ENCODE results near the gene HYAL4.

HYAL4 gene

GRCh38 chr7:123865517-123866117 is 20.6 kb downstream of the HYAL4 start:
- Histone ChIP-seq H4K91ac (ENCODE audit: low read depth, low read length) (no peak overlapping the region), H3K79me1 (ENCODE audit: low read length) (no peaks in the 10 kb centered on the region), H2BK120ac (ENCODE audit: insufficient read depth, low read length, poor library complexity) (no peak overlapping the region), H2BK12ac (ENCODE audit: low read length) (no peak overlapping the region), H2AFZ (ENCODE audit: insufficient read depth, low read length, poor library complexity) (no peak overlapping the region), H4K8ac (ENCODE audit: low read depth, low read length) (no peak overlapping the region), H3K36me3 (ENCODE audit: control insufficient read depth in 1 of 2, insufficient read depth in 2 of 2, low read length in 2 of 2) (no peaks in the 10 kb centered on the region), H3K79me2 (ENCODE audit: control insufficient read depth, insufficient read depth, low read length, poor library complexity) (no peaks in the 10 kb centered on the region), H3K4me1 (ENCODE audit: control insufficient read depth in 1 of 2, insufficient read depth in 2 of 2, low read length in 2 of 2) (no peaks in the 10 kb centered on the region), H2BK5ac (ENCODE audit: low read depth, low read length, poor library complexity) (no peak overlapping the region), H4K12ac (ENCODE audit: low read depth, low read length) (no peak overlapping the region), H3K27ac (ENCODE audit: low read depth, low read length) (no peak overlapping the region), H3K14ac (ENCODE audit: low read length) (no peak overlapping the region), H3K9me3 (ENCODE audit: insufficient read depth, low read depth, low read length) (no peaks in the 10 kb centered on the region), H3K27me3 (ENCODE audit: insufficient read depth, low read length) (no peaks in the 10 kb centered on the region), H2AK5ac (ENCODE audit: low read length) (no peak overlapping the region), H3K18ac (ENCODE audit: low read length) (no peak overlapping the region), H3K4ac (ENCODE audit: low read depth, low read length) (no peak overlapping the region), H3K4me3 (ENCODE audit: low read depth, low read length) (no peak overlapping the region), H3K9ac (ENCODE audit: low read length) (no peak overlapping the region), H3K4me2 (ENCODE audit: low read length) (no peak overlapping the region), H3K23ac (ENCODE audit: low read length) (no peak overlapping the region)
- DNase-seq, result peak; percentile 61 to 91
- no CpG with 5 or more reads among the region's 3 CpGs for WGBS (ENCODE audit: extremely low coverage, insufficient coverage, insufficient read length)

- Histone ChIP-seq H2AK5ac (ENCODE audit: low read length) (no peak overlapping the region), H3K4me3 (ENCODE audit: low read depth, low read length) (no peak overlapping the region), H2AFZ (ENCODE audit: insufficient read depth, low read length, poor library complexity) (no peak overlapping the region), H4K12ac (ENCODE audit: low read depth, low read length) (no peak overlapping the region), H3K23ac (ENCODE audit: low read length) (no peak overlapping the region), H4K91ac (ENCODE audit: low read depth, low read length) (no peak overlapping the region), H4K8ac (ENCODE audit: low read depth, low read length) (no peak overlapping the region), H3K9ac (ENCODE audit: low read length) (no peak overlapping the region), H3K79me1 (ENCODE audit: low read length) (no peaks in the 10 kb centered on the region), H3K27me3 (ENCODE audit: insufficient read depth, low read length) (no peaks in the 10 kb centered on the region), H3K18ac (ENCODE audit: low read length) (no peak overlapping the region), H3K4me2 (ENCODE audit: low read length) (no peak overlapping the region), H2BK5ac (ENCODE audit: low read depth, low read length, poor library complexity) (no peak overlapping the region), H3K27ac (ENCODE audit: low read depth, low read length) (no peak overlapping the region), H2BK120ac (ENCODE audit: insufficient read depth, low read length, poor library complexity) (no peak overlapping the region), H3K14ac (ENCODE audit: low read length) (no peak overlapping the region), H2BK12ac (ENCODE audit: low read length) (no peak overlapping the region), H3K4ac (ENCODE audit: low read depth, low read length) (no peak overlapping the region), H3K4me1 (ENCODE audit: control insufficient read depth in 1 of 2, insufficient read depth in 2 of 2, low read length in 2 of 2) (no peaks in the 10 kb centered on the region), H3K36me3 (ENCODE audit: control insufficient read depth in 1 of 2, insufficient read depth in 2 of 2, low read length in 2 of 2) (no peaks in the 10 kb centered on the region), H3K79me2 (ENCODE audit: control insufficient read depth, insufficient read depth, low read length, poor library complexity) (no peaks in the 10 kb centered on the region), H3K9me3 (ENCODE audit: insufficient read depth, low read depth, low read length) (no peaks in the 10 kb centered on the region)
- DNase-seq, result peak in 1 of 2 donors; percentile 17
- no CpG with 5 or more reads among the region's 1 CpG for WGBS (ENCODE audit: extremely low coverage, insufficient coverage, insufficient read length)
Observed at GRCh38 chr7:123867225-123867624, 22.3 kb downstream of the HYAL4 start.

DNA sequence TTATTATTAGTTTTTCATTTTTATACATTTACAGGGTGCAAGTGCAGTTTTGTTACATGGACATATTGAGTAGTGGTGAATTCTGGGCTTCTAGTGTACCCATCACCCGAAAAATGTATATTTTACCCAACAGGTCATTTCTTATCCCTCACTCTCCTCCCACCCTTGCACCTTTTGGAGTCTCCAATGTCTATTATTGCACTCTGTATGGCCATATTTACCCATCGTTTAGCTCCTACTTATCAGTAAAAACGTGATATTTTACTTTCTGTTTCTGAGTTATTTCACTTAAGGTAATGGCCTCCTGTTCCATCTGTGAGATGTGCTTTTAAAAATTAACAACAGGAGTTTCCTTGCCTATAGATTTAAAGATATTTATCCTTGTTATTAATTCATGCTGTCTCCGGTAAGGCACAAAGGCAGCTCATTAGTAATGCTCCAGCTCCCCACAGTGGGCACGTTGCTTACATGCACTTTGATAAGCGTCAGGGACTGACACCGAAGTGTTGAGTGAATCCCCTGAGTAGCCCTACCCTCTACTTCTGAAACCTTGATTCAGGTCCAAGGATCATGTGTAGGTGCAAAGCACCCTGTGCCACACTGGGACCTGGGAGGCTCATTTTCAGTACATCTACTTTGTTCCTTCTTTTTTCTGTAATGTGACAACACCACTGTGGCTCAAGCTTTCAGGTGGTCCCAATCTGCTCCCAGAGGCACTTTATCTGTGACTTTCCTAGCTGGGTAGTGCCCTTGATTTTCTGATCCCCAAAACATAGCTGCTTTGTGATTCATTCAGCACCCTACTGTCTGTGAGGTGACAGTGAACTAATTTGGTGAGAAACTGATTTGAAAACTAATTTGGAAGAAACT is 27.3 kb downstream of the HYAL4 start:
- no peak overlapping the region for H2AK5ac ChIP-seq (ENCODE audit: low read length)
- no peaks in the 10 kb centered on the region for H3K9me3 ChIP-seq (ENCODE audit: insufficient read depth, low read depth, low read length)
- no peak overlapping the region for H3K27ac ChIP-seq (ENCODE audit: low read depth, low read length)
- no peak overlapping the region for H3K9ac ChIP-seq (ENCODE audit: low read length)
- H3K4ac ChIP-seq (ENCODE audit: low read depth, low read length), result no peak overlapping the region
- no peaks in the 10 kb centered on the region for H3K79me2 ChIP-seq (ENCODE audit: control insufficient read depth, insufficient read depth, low read length, poor library complexity)
- no peak overlapping the region for H4K8ac ChIP-seq (ENCODE audit: low read depth, low read length)
- peak; percentile 16 to 45 for DNase-seq
- H3K36me3 ChIP-seq (ENCODE audit: control insufficient read depth in 1 of 2, insufficient read depth in 2 of 2, low read length in 2 of 2), result no peaks in the 10 kb centered on the region
- H4K91ac ChIP-seq (ENCODE audit: low read depth, low read length), result no peak overlapping the region
- H2BK120ac ChIP-seq (ENCODE audit: insufficient read depth, low read length, poor library complexity), result no peak overlapping the region
- H3K27me3 ChIP-seq (ENCODE audit: insufficient read depth, low read length), result no peaks in the 10 kb centered on the region
- H2BK5ac ChIP-seq (ENCODE audit: low read depth, low read length, poor library complexity), result no peak overlapping the region
- H3K4me1 ChIP-seq (ENCODE audit: control insufficient read depth in 1 of 2, insufficient read depth in 2 of 2, low read length in 2 of 2), result no peaks in the 10 kb centered on the region
- H3K4me3 ChIP-seq (ENCODE audit: low read depth, low read length), result no peak overlapping the region
- no peak overlapping the region for H4K12ac ChIP-seq (ENCODE audit: low read depth, low read length)
- no peak overlapping the region for H3K14ac ChIP-seq (ENCODE audit: low read length)
- no peak overlapping the region for H3K4me2 ChIP-seq (ENCODE audit: low read length)
- H3K18ac ChIP-seq (ENCODE audit: low read length), result no peak overlapping the region
- H2AFZ ChIP-seq (ENCODE audit: insufficient read depth, low read length, poor library complexity), result no peak overlapping the region
- no peaks in the 10 kb centered on the region for H3K79me1 ChIP-seq (ENCODE audit: low read length)
- WGBS (ENCODE audit: extremely low coverage, insufficient coverage, insufficient read length), result no CpG with 5 or more reads among the region's 7 CpGs
- no peak overlapping the region for H3K23ac ChIP-seq (ENCODE audit: low read length)
- no peak overlapping the region for H2BK12ac ChIP-seq (ENCODE audit: low read length)

DNA sequence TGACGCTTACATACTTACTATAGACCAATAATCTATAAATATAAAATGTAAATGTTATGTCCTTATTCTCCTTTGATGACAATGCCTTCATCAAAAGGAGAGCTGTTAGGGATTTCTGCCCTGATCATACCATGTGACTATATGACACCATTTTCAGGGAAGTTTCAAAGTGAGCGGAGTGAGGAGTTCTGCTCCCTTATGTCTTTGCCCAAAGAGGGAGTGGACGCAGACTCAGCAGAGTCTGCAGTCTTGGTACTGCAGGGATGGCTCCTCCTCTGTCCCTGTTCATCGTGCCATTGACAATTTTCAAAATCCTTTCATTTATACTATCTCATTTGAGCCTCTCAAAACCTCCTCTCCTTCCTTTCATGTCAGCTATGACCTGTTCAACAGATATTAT is 27.9 kb downstream of the HYAL4 start:
- WGBS (ENCODE audit: extremely low coverage, insufficient coverage, insufficient read length), result no CpG with 5 or more reads among the region's 4 CpGs
- Histone ChIP-seq H2AFZ (ENCODE audit: insufficient read depth, low read length, poor library complexity) (no peak overlapping the region), H4K12ac (ENCODE audit: low read depth, low read length) (no peak overlapping the region), H3K4ac (ENCODE audit: low read depth, low read length) (no peak overlapping the region), H3K18ac (ENCODE audit: low read length) (no peak overlapping the region), H2BK12ac (ENCODE audit: low read length) (no peak overlapping the region), H2BK5ac (ENCODE audit: low read depth, low read length, poor library complexity) (no peak overlapping the region), H3K4me3 (ENCODE audit: low read depth, low read length) (no peak overlapping the region), H3K79me1 (ENCODE audit: low read length) (no peaks in the 10 kb centered on the region), H3K14ac (ENCODE audit: low read length) (no peak overlapping the region), H3K79me2 (ENCODE audit: control insufficient read depth, insufficient read depth, low read length, poor library complexity) (no peaks in the 10 kb centered on the region), H4K8ac (ENCODE audit: low read depth, low read length) (no peak overlapping the region), H3K27ac (ENCODE audit: low read depth, low read length) (no peak overlapping the region), H2AK5ac (ENCODE audit: low read length) (no peak overlapping the region), H3K23ac (ENCODE audit: low read length) (no peak overlapping the region), H4K91ac (ENCODE audit: low read depth, low read length) (no peak overlapping the region), H3K36me3 (ENCODE audit: control insufficient read depth in 1 of 2, insufficient read depth in 2 of 2, low read length in 2 of 2) (no peaks in the 10 kb centered on the region), H3K4me2 (ENCODE audit: low read length) (no peak overlapping the region), H3K4me1 (ENCODE audit: control insufficient read depth in 1 of 2, insufficient read depth in 2 of 2, low read length in 2 of 2) (no peaks in the 10 kb centered on the region), H2BK120ac (ENCODE audit: insufficient read depth, low read length, poor library complexity) (no peak overlapping the region), H3K9me3 (ENCODE audit: insufficient read depth, low read depth, low read length) (no peaks in the 10 kb centered on the region), H3K9ac (ENCODE audit: low read length) (no peak overlapping the region), H3K27me3 (ENCODE audit: insufficient read depth, low read length) (no peaks in the 10 kb centered on the region)
- DNase-seq, result no peak
